Memory B cell (primary cell): ENCODE data around the gene PLXND1.

ENCODE experiments used
- ATAC-seq: fragments of 150-1000 bp; cut with Tn5 transposase; 2 replicates; pipeline ENCODE4 v1.10.0; 2021; ENCODE audit warnings: low read depth, mild to moderate bottlenecking, moderate library complexity
- DNase-seq, 2 donors: peaks; one replicate each; pipeline ENCODE4 v3.0.0; 2022; ENCODE audit warnings: low spot score in 2 of 2
- H3K27ac Mint-ChIP-seq: one replicate; pipeline ENCODE4 v1.8.0; 2022; ENCODE audit warnings: mild to moderate bottlenecking, moderate library complexity, mixed read lengths
- H3K27me3 Mint-ChIP-seq: one replicate; pipeline ENCODE4 v1.8.0; 2022; ENCODE audit warnings: mixed read lengths
- H3K36me3 Mint-ChIP-seq: one replicate; pipeline ENCODE4 v1.8.0; 2022; ENCODE audit warnings: mild to moderate bottlenecking, mixed read lengths
- H3K4me1 Mint-ChIP-seq: one replicate; pipeline ENCODE4 v1.8.0; 2022; ENCODE audit warnings: mixed read lengths
- H3K4me3 Mint-ChIP-seq: one replicate; pipeline ENCODE4 v1.8.0; 2022; ENCODE audit warnings: mild to moderate bottlenecking, moderate library complexity, mixed read lengths
- H3K9me3 Mint-ChIP-seq: one replicate; pipeline ENCODE4 v1.8.0; 2022; ENCODE audit warnings: mixed read lengths

Gene PLXND1

GRCh38 chr3:129604767-129605166, 1.7 kb downstream of the PLXND1 start:
- Mint-ChIP-seq H3K36me3 (no peaks in the 10 kb centered on the region), H3K27me3 (peaks cover 16% of the 10 kb centered on the region), H3K9me3 (no peaks in the 10 kb centered on the region), H3K4me3 (peak overlapping the region; percentile 31), H3K27ac (no peak overlapping the region), H3K4me1 (peaks cover 16% of the 10 kb centered on the region)
- DNase-seq (no peak), ATAC-seq (no peak)

- peaks cover 16% of the 10 kb centered on the region for H3K27me3 Mint-ChIP-seq
- H3K27ac Mint-ChIP-seq, result no peak overlapping the region
- no peaks in the 10 kb centered on the region for H3K36me3 Mint-ChIP-seq
- no peaks in the 10 kb centered on the region for H3K9me3 Mint-ChIP-seq
- H3K4me1 Mint-ChIP-seq, result peaks cover 16% of the 10 kb centered on the region
- ATAC-seq (no peak), DNase-seq (no peak)
- no peak overlapping the region for H3K4me3 Mint-ChIP-seq
These were observed 2.3 kb downstream of the PLXND1 start for GRCh38 chr3:129603991-129604749.

- no peak for DNase-seq
- peaks cover 13% of the 10 kb centered on the region for H3K27me3 Mint-ChIP-seq
- H3K36me3 Mint-ChIP-seq, result no peaks in the 10 kb centered on the region
- peaks cover 13% of the 10 kb centered on the region for H3K4me1 Mint-ChIP-seq
- ATAC-seq, result no peak
- H3K4me3 Mint-ChIP-seq, result no peak overlapping the region
- no peak overlapping the region for H3K27ac Mint-ChIP-seq
- H3K9me3 Mint-ChIP-seq, result no peaks in the 10 kb centered on the region
These were observed 2.9 kb downstream of the PLXND1 start for GRCh38 chr3:129603561-129603942.

GRCh38 chr3:129602730-129603560, 3.5 kb downstream of the PLXND1 start:
- Mint-ChIP-seq H3K27me3 (peaks cover 13% of the 10 kb centered on the region), H3K36me3 (no peaks in the 10 kb centered on the region), H3K27ac (no peak overlapping the region), H3K9me3 (no peaks in the 10 kb centered on the region), H3K4me3 (no peak overlapping the region), H3K4me1 (peaks cover 11% of the 10 kb centered on the region)
- ATAC-seq (no peak), DNase-seq (no peak)

- no peaks in the 10 kb centered on the region for H3K9me3 Mint-ChIP-seq
- peaks cover 12% of the 10 kb centered on the region for H3K27me3 Mint-ChIP-seq
- H3K27ac Mint-ChIP-seq, result no peak overlapping the region
- no peak for DNase-seq
- H3K36me3 Mint-ChIP-seq, result no peaks in the 10 kb centered on the region
- no peak for ATAC-seq
- H3K4me1 Mint-ChIP-seq, result peaks cover 10% of the 10 kb centered on the region
- H3K4me3 Mint-ChIP-seq, result no peak overlapping the region
These were observed 4.2 kb downstream of the PLXND1 start for GRCh38 chr3:129602309-129602708.

- Mint-ChIP-seq H3K27me3 (peaks cover 7% of the 10 kb centered on the region), H3K9me3 (no peaks in the 10 kb centered on the region), H3K36me3 (no peaks in the 10 kb centered on the region), H3K4me3 (no peak overlapping the region), H3K27ac (no peak overlapping the region), H3K4me1 (peaks cover 5% of the 10 kb centered on the region)
- DNase-seq (no peak), ATAC-seq (no peak)
These were observed 4.8 kb downstream of the PLXND1 start for GRCh38 chr3:129601713-129602112.

GRCh38 chr3:129600348-129600747, 6.1 kb downstream of the PLXND1 start:
- DNase-seq (no peak), ATAC-seq (no peak)
- no peak overlapping the region for H3K27ac Mint-ChIP-seq
- no peaks in the 10 kb centered on the region for H3K36me3 Mint-ChIP-seq
- H3K9me3 Mint-ChIP-seq, result no peaks in the 10 kb centered on the region
- peaks cover 2% of the 10 kb centered on the region for H3K4me1 Mint-ChIP-seq
- no peak overlapping the region for H3K4me3 Mint-ChIP-seq
- peaks cover 5% of the 10 kb centered on the region for H3K27me3 Mint-ChIP-seq

GRCh38 chr3:129599607-129600006, 6.9 kb downstream of the PLXND1 start:
- DNase-seq, result no peak
- H3K9me3 Mint-ChIP-seq, result no peaks in the 10 kb centered on the region
- ATAC-seq, result no peak
- H3K4me1 Mint-ChIP-seq, result peaks cover 2% of the 10 kb centered on the region
- no peak overlapping the region for H3K27ac Mint-ChIP-seq
- H3K27me3 Mint-ChIP-seq, result peaks cover 4% of the 10 kb centered on the region
- no peaks in the 10 kb centered on the region for H3K36me3 Mint-ChIP-seq
- H3K4me3 Mint-ChIP-seq, result no peak overlapping the region

- H3K4me1 Mint-ChIP-seq, result peaks cover 2% of the 10 kb centered on the region
- H3K27me3 Mint-ChIP-seq, result peaks cover 4% of the 10 kb centered on the region
- H3K4me3 Mint-ChIP-seq, result no peak overlapping the region
- DNase-seq (no peak), ATAC-seq (no peak)
- H3K27ac Mint-ChIP-seq, result no peak overlapping the region
- H3K36me3 Mint-ChIP-seq, result no peaks in the 10 kb centered on the region
- no peaks in the 10 kb centered on the region for H3K9me3 Mint-ChIP-seq
These were observed 7.4 kb downstream of the PLXND1 start for GRCh38 chr3:129599073-129599472.

GRCh38 chr3:129598484-129598883, 8.0 kb downstream of the PLXND1 start:
- ATAC-seq (no peak), DNase-seq (no peak)
- Mint-ChIP-seq H3K4me1 (peaks cover 5% of the 10 kb centered on the region), H3K9me3 (no peaks in the 10 kb centered on the region), H3K27ac (no peak overlapping the region), H3K4me3 (no peak overlapping the region), H3K36me3 (no peaks in the 10 kb centered on the region), H3K27me3 (peaks cover 5% of the 10 kb centered on the region)

- ATAC-seq, result no peak
- no peak for DNase-seq
- no peak overlapping the region for H3K27ac Mint-ChIP-seq
- H3K4me3 Mint-ChIP-seq, result no peak overlapping the region
- H3K9me3 Mint-ChIP-seq, result no peaks in the 10 kb centered on the region
- H3K36me3 Mint-ChIP-seq, result no peaks in the 10 kb centered on the region
- peaks cover 10% of the 10 kb centered on the region for H3K4me1 Mint-ChIP-seq
- peaks cover 10% of the 10 kb centered on the region for H3K27me3 Mint-ChIP-seq
These were observed 8.5 kb downstream of the PLXND1 start for GRCh38 chr3:129598000-129598381.

GRCh38 chr3:129597087-129597999, 9.1 kb downstream of the PLXND1 start:
- Mint-ChIP-seq H3K27ac (no peak overlapping the region), H3K4me1 (peaks cover 11% of the 10 kb centered on the region), H3K9me3 (no peaks in the 10 kb centered on the region), H3K4me3 (no peak overlapping the region), H3K36me3 (no peaks in the 10 kb centered on the region), H3K27me3 (peaks cover 11% of the 10 kb centered on the region)
- ATAC-seq (no peak), DNase-seq (no peak)

- H3K4me3 Mint-ChIP-seq, result no peak overlapping the region
- H3K27me3 Mint-ChIP-seq, result peaks cover 16% of the 10 kb centered on the region
- no peaks in the 10 kb centered on the region for H3K36me3 Mint-ChIP-seq
- peaks cover 12% of the 10 kb centered on the region for H3K4me1 Mint-ChIP-seq
- no peaks in the 10 kb centered on the region for H3K9me3 Mint-ChIP-seq
- no peak overlapping the region for H3K27ac Mint-ChIP-seq
- no peak for ATAC-seq
- DNase-seq, result no peak
These were observed 10.0 kb downstream of the PLXND1 start for GRCh38 chr3:129596194-129597086.
